Esophagus squamous epithelium (tissue), 5 donors: ENCODE measurements around the gene UBE2I. TPM values are rescaled to one million over a fixed set of nuclear protein-coding genes. Genes with fewer than 3 reads are reported as not detected.

Experiments
- DNase-seq: peaks from one replicate; lab custom pipeline; 2025; lab: John Stamatoyannopoulos, UW
- H3K27ac ChIP-seq, 4 donors: fragments of 200-600 bp; sonication (generic); one replicate each; pipeline ENCODE4 v1.5.1; 2016 to 2019; ENCODE audit warnings: mild to moderate bottlenecking in 1 of 4
- H3K27me3 ChIP-seq, 4 donors: fragments of 200-600 bp; sonication (generic); 1 replicate in 3 of 4; 2 replicates in 1 of 4; pipeline versions ENCODE4 v1.5.1 to v1.6.0; 2017 to 2021; ENCODE audit warnings: antibody characterized with exemption in 1 of 4
- H3K36me3 ChIP-seq, 3 donors: fragments of 200-600 bp; sonication (generic); one replicate each; pipeline ENCODE4 v1.5.1; 2016 to 2019
- H3K4me1 ChIP-seq, 3 donors: fragments of 200-600 bp; sonication (generic); one replicate each; pipeline ENCODE4 v1.5.1; 2017 to 2019
- H3K4me3 ChIP-seq, 4 donors: fragments of 200-600 bp; sonication (generic); 1 replicate in 3 of 4; 2 replicates in 1 of 4; pipeline ENCODE4 v1.5.1; 2016 to 2019; ENCODE audit warnings: mild to moderate bottlenecking in 2 of 4, moderate library complexity in 1 of 4
- H3K9me3 ChIP-seq, 3 donors: fragments of 200-600 bp; sonication (generic); one replicate each; pipeline ENCODE4 v1.5.1; 2016 to 2019
- CTCF ChIP-seq, 6 experiments: fragments of 450-650 bp in 4 of 6; fragments of 200-600 bp in 2 of 6; sonication (generic) in 2 of 6; IDR thresholded peaks; one replicate each; pipeline ENCODE4 v1.5.1; 2016 to 2019; ENCODE audit warnings: antibody characterized with exemption in 6 of 6, mild to moderate bottlenecking in 4 of 6, moderate library complexity in 4 of 6
- POLR2A ChIP-seq, 4 donors: fragments of 450-650 bp; IDR thresholded peaks; one replicate each; pipeline ENCODE4 v1.6.1; 2017; ENCODE audit warnings: antibody characterized with exemption in 4 of 4, mild to moderate bottlenecking in 4 of 4, moderate library complexity in 3 of 4
- WGBS, 2 donors: methylation state at CpG; one replicate each; pipeline ENCODE4 v1.1.5; 2018; 5-methylcytosine and 5-hydroxymethylcytosine counted together
- intact Hi-C: fragments of 100-400 bp; cut with DNase I; formaldehyde crosslinking; loops from one replicate; pipeline ENCODE4 v1.15.0; 2022
- total RNA-seq, 4 donors: library from RNA; depleted of rRNA; stranded (reverse); fragments of >200 nt; gene quantifications; one replicate each; pipeline ENCODE4 v1.1.0, GENCODE V29; 2016
- donor health status: DM: yes; HTN: yes; CAD: no.

UBE2I gene
- total RNA-seq, 4 donors from 2014 or later, result 31.8 to 88.1 (median 76.3) TPM

DNA sequence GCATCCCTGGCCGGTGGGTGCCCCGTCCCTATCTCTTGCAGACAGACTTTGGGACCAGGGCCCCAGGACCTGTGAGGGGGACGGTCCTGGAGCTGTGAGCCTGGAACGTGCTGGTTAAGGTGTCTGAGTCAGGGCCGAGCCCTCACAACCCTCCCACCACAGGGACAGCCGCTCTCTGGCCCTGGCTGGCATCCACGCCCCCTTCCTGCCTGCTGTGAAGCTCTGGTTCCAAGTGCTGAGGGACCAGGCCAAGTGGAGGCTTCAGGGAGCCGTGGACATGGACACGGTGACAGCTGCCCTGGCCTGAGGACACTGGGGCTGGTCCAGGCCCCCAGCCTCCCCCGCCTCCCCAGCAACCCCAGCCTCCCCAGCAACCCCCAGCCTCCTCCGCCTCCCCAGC is 35.7 kb downstream of the UBE2I start:
- Histone ChIP-seq H3K27me3 (peaks cover 0 to 13% (median 0%) of the 10 kb centered on the region in 4 donors), H3K27ac (no peak overlapping the region), H3K9me3 (no peaks in the 10 kb centered on the region), H3K36me3 (peaks cover 4 to 25% (median 9%) of the 10 kb centered on the region in 3 donors), H3K4me1 (peaks cover 24 to 58% (median 29%) of the 10 kb centered on the region in 3 donors), H3K4me3 (no peak overlapping the region)
- intact Hi-C loops, result no loop called here
- DNase-seq, result no peak
- TF ChIP-seq POLR2A (IDR thresholded peaks at IDR 0.05) (no peak), CTCF (IDR thresholded peaks at IDR 0.05) (no peak)
- WGBS, 2 donors, result 47 to 50% methylated on average over 3 to 4 of the region's 11 CpGs

DNA sequence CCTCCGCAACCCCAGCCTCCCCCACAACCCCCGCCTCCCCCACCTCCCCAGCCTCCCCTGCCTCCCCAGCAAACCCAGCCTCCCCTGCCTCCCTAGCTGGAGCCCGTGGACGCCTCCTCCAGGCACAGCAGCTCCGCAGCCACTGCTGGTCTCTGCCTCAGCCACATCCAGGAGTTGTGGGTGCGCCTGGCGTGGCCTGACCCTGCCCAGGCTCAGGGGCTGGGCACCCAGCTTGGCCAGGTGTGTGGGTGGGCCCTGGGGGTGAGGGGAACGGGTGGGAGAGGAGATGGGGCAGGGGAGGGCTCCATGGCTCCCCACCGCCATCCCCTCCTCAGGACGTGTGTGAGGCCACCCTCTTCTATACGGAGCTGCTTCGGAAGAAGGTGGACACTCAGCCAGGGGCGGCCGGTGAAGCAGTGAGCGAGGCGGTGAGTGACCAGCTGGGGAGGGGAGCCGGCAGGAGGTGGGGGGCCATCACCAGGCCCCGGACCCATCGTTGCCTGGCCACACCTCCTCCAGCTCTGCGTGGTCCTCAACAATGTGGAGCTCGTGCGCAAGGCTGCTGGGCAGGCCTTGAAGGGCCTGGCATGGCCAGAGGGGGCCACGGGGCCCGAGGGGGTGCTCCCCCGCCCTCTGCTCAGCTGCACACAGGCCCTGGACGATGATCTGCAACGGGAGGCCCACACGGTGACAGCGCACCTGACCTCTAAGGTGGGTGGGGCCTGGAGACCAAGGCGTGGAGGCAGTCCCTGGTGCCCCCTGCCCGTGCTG is 36.4 kb downstream of the UBE2I start:
- H3K27ac ChIP-seq, result no peak overlapping the region
- H3K9me3 ChIP-seq, result no peaks in the 10 kb centered on the region
- peaks cover 0 to 12% (median 0%) of the 10 kb centered on the region in 4 donors for H3K27me3 ChIP-seq
- H3K4me3 ChIP-seq, result no peak overlapping the region
- no peak for DNase-seq
- TF ChIP-seq CTCF (IDR thresholded peaks at IDR 0.05), result no peak
- intact Hi-C loops, result no loop called here
- H3K36me3 ChIP-seq, result peaks cover 4 to 30% (median 9%) of the 10 kb centered on the region in 3 donors
- 68 to 76% methylated on average over 9 to 10 of the region's 31 CpGs for WGBS, 2 donors
- peaks cover 30 to 65% (median 37%) of the 10 kb centered on the region in 3 donors for H3K4me1 ChIP-seq

DNA sequence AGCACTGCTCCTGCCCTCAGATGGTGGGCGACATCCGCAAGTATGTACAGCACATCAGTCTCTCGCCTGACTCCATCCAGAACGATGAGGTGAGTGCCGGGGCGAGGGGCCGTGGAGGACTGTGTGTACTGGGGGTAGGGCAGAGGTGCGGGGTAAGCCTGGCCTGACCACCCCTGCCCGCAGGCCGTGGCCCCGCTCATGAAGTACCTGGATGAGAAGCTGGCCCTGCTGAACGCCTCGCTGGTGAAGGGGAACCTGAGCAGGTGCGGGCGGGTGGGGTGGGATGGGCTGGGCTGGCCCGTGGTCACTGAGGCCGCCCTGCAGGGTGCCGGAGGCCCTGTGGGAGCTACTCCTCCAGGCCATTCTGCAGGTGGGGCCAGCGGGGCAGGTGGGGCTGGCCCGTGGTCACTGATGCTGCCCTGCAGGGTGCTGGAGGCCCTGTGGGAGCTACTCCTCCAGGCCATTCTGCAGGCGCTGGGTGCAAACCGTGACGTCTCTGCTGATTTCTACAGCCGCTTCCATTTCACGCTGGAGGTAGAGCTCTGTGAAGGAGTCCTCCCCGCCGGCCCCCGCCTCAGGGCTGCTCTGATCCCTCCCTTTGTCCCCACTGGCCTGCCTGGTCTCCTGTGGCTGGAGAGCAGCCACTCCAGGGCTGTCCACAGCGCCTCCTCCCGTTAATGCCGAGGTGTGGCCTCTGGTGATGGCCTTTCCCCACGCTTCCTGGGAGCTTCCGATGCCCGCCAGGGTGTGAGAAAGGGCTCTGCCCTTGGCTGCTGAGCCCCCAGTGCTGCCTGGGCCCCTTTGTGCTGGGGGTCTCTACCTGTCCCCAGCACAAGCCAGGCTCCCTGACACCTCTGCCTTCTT is 37.2 kb downstream of the UBE2I start:
- intact Hi-C loops, result no loop called here
- Histone ChIP-seq H3K36me3 (peaks cover 4 to 30% (median 9%) of the 10 kb centered on the region in 3 donors), H3K4me1 (peaks cover 32 to 71% (median 40%) of the 10 kb centered on the region in 3 donors), H3K9me3 (no peaks in the 10 kb centered on the region), H3K27me3 (peaks cover 0 to 7% (median 0%) of the 10 kb centered on the region in 4 donors), H3K4me3 (no peak overlapping the region), H3K27ac (no peak overlapping the region)
- DNase-seq, result no peak
- TF ChIP-seq POLR2A (IDR thresholded peaks at IDR 0.05) (no peak), CTCF (IDR thresholded peaks at IDR 0.05) (peak in 1 of 6 experiments; percentile 14)
- 51% methylated on average over 5 of the region's 34 CpGs; no CpG with 5 or more reads in 1 of the 2 donors for WGBS, 2 donors

GRCh38 chr16:1347286-1347855 is 37.9 kb downstream of the UBE2I start:
- Histone ChIP-seq H3K4me3 (no peak overlapping the region), H3K27ac (peak overlapping the region in 2 of 4 donors; percentile 30 to 46), H3K4me1 (peaks cover 28 to 70% (median 38%) of the 10 kb centered on the region in 3 donors), H3K27me3 (peaks cover 0 to 1% (median 0%) of the 10 kb centered on the region in 4 donors), H3K9me3 (no peaks in the 10 kb centered on the region), H3K36me3 (peaks cover 4 to 30% (median 9%) of the 10 kb centered on the region in 3 donors)
- WGBS, 2 donors, result 25 to 76% methylated on average over 9 to 15 of the region's 31 CpGs
- DNase-seq, result no peak
- intact Hi-C loops, result no loop called here
- TF ChIP-seq CTCF (IDR thresholded peaks at IDR 0.05) (peak in 1 of 6 experiments; percentile 2), POLR2A (IDR thresholded peaks at IDR 0.05) (no peak)
